HG03139 (cell line): ENCODE data around the gene GALNT12.

Experiments
- ATAC-seq: cut with Tn5 transposase; IDR thresholded peaks from one replicate; pipeline ENCODE4 v1.9.1; 2021; ENCODE audit not compliant: unreplicated experiment

The GALNT12 gene

GRCh38 chr9:98807070-98807813 is at the start of gene GALNT12:
Gene GALNT12, plus strand, starts transcription at chr9:98807670. Its CDS starts 29 bp downstream, at chr9:98807699.
- no peak for ATAC-seq

- no peak for ATAC-seq
Measured at GRCh38 chr9:98760231-98760630, 47.2 kb upstream of the GALNT12 start.

- no peak for ATAC-seq
Measured at GRCh38 chr9:98763986-98764745, 43.3 kb upstream of the GALNT12 start.

- no peak for ATAC-seq
Measured at GRCh38 chr9:98765256-98765655, 42.2 kb upstream of the GALNT12 start.

- no peak for ATAC-seq
Measured at GRCh38 chr9:98766586-98766985, 40.9 kb upstream of the GALNT12 start.

- ATAC-seq: no peak
Measured at GRCh38 chr9:98767196-98767595, 40.3 kb upstream of the GALNT12 start.

- ATAC-seq: no peak
Measured at GRCh38 chr9:98767915-98768314, 39.6 kb upstream of the GALNT12 start.

GRCh38 chr9:98768344-98768743 is 39.1 kb upstream of the GALNT12 start:
- ATAC-seq: no peak

GRCh38 chr9:98770717-98771116 is 36.8 kb upstream of the GALNT12 start:
- no peak for ATAC-seq

GRCh38 chr9:98771209-98771874 is 36.1 kb upstream of the GALNT12 start:
- no peak for ATAC-seq

GRCh38 chr9:98772364-98773155 is 34.9 kb upstream of the GALNT12 start:
- no peak for ATAC-seq

- no peak for ATAC-seq
Measured at GRCh38 chr9:98773721-98774120, 33.7 kb upstream of the GALNT12 start.

GRCh38 chr9:98774746-98775145 is 32.7 kb upstream of the GALNT12 start:
- ATAC-seq: no peak

- ATAC-seq: no peak
Measured at GRCh38 chr9:98775831-98776441, 31.5 kb upstream of the GALNT12 start.

GRCh38 chr9:98777618-98778017 is 29.9 kb upstream of the GALNT12 start:
- ATAC-seq: no peak

GRCh38 chr9:98778251-98778650 is 29.2 kb upstream of the GALNT12 start:
- no peak for ATAC-seq

- ATAC-seq: no peak
Measured at GRCh38 chr9:98778711-98779530, 28.5 kb upstream of the GALNT12 start.

- no peak for ATAC-seq
Measured at GRCh38 chr9:98780059-98780749, 27.3 kb upstream of the GALNT12 start.
